Measurements from ENCODE around the gene BCAS2. TPM values are rescaled to one million over a fixed set of nuclear protein-coding genes. Genes with fewer than 3 reads are reported as not detected.

BCAS2 gene
- 10 to 100 TPM; 46.5 to 48.0 TPM for total RNA-seq

- H3K4me3 Mint-ChIP-seq: peak within 1 kb of the TSS; percentile 99
- H3K4me1 Mint-ChIP-seq (ENCODE audit: low read depth): peaks cover 32% of the 10 kb centered on the region
- peak within 1 kb of the TSS; percentile 96 for H3K27ac Mint-ChIP-seq
- peaks cover 24% of the 10 kb centered on the region for H3K36me3 Mint-ChIP-seq (ENCODE audit: low read depth)
- CTCF ChIA-PET: interaction anchor here (0.6 to 1.3 kb wide), 4 partner anchors 70 to 236 kb away, joined by 3 to 5 read pairs (median 4); partner anchors contain the start of gene TRIM33
- no peaks in the 10 kb centered on the region for H3K9me3 Mint-ChIP-seq
- intact Hi-C loops (cut with micrococcal nuclease): loop anchor here (1.0 to 5.0 kb wide), 10 partner anchors 70 to 1189 kb away; partner anchors contain the start of genes CSDE1, DENND2C, MAGI3 and NRAS
- H3K27me3 Mint-ChIP-seq (ENCODE audit: low read depth): no peaks in the 10 kb centered on the region
- peak; percentile 99 for DNase-seq
Observed at GRCh38 chr1:114581335-114582287, at the start of gene BCAS2. Gene BCAS2, minus strand, starts transcription at chr1:114581615. Its CDS starts 24 bp downstream, at chr1:114581591.

- CTCF ChIA-PET: no interaction called here
- H3K4me3 Mint-ChIP-seq: no peak overlapping the region
- no peak overlapping the region for H3K27ac Mint-ChIP-seq
- H3K4me1 Mint-ChIP-seq (ENCODE audit: low read depth): no peaks in the 10 kb centered on the region
- H3K36me3 Mint-ChIP-seq (ENCODE audit: low read depth): no peaks in the 10 kb centered on the region
- no peaks in the 10 kb centered on the region for H3K9me3 Mint-ChIP-seq
- DNase-seq: no peak
- intact Hi-C loops (cut with micrococcal nuclease): no loop called here
- H3K27me3 Mint-ChIP-seq (ENCODE audit: low read depth): peaks cover 10% of the 10 kb centered on the region
Observed at GRCh38 chr1:114627107-114627506, 45.7 kb upstream of the BCAS2 start.

DNA sequence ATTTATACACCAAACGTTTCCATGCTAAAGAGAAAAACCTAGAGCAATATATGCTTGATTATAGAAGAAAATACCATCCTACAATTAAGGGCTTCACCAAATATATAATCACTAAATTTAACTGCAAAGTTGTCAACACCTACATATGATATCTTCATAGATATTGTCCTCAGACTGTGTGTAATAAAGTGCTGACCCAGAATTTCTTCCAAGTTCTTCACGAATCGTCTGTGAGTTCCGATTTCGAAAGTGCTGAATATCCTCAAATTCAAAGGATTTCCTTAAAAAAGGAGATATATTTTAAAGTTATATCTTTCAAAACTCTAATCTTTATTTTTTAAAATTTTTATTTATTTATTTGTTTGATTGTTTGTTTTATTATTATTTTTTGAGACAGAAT is 41.9 kb upstream of the BCAS2 start:
- CTCF ChIA-PET: interaction anchor here (1.0 to 1.1 kb wide), 2 partner anchors 10 to 97 kb away, joined by 4 read pairs; no protein-coding TSS in a partner anchor
- Mint-ChIP-seq H3K36me3 (ENCODE audit: low read depth) (no peaks in the 10 kb centered on the region), H3K27me3 (ENCODE audit: low read depth) (no peaks in the 10 kb centered on the region), H3K4me3 (no peak overlapping the region), H3K4me1 (ENCODE audit: low read depth) (no peaks in the 10 kb centered on the region), H3K9me3 (no peaks in the 10 kb centered on the region), H3K27ac (no peak overlapping the region)
- intact Hi-C loops (cut with micrococcal nuclease): no loop called here
- no peak for DNase-seq

DNA sequence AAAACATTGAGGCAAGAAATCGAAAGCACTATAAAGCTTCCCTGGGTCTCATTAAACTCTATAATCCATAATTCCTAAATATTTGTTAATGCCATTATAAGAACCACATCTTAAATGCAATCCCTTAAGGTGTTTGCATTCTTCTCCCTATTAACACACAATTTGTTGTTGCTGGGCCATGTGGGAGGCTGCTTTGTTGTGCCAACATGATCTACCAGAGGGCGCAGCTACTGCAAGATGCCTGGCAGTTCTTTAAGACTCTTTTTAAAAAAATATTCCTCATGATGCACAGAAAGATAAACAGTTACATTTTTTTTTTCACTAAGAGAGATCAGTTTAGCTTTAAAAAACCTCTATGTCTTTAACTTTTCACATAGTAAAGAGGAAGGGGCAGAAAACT is 39.0 kb upstream of the BCAS2 start:
- no peaks in the 10 kb centered on the region for H3K4me1 Mint-ChIP-seq (ENCODE audit: low read depth)
- DNase-seq: no peak
- no peaks in the 10 kb centered on the region for H3K27me3 Mint-ChIP-seq (ENCODE audit: low read depth)
- H3K4me3 Mint-ChIP-seq: no peak overlapping the region
- H3K9me3 Mint-ChIP-seq: no peaks in the 10 kb centered on the region
- CTCF ChIA-PET: interaction anchor here (0.5 to 0.6 kb wide), 2 partner anchors 18 to 275 kb away, joined by 4 read pairs; no protein-coding TSS in a partner anchor
- peaks cover 2% of the 10 kb centered on the region for H3K36me3 Mint-ChIP-seq (ENCODE audit: low read depth)
- intact Hi-C loops (cut with micrococcal nuclease): no loop called here
- no peak overlapping the region for H3K27ac Mint-ChIP-seq

DNA sequence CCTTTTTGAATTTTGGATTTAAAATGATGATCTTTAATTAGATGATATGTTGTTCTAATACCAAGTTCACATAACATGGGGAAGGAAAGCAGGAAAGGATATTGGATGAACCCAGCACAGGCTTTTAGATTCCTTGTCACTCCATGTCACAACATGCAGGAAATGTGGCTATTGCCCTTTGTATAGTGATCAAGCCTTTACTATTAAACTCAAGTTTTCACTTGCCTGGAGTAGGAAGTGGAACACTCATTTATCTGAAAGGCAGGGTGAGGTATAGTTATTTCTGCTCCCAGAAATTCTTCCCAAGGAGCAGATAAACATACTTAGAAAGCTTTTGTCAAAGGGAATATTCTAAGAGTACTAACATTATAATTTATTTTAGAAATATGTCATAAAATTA is 37.2 kb upstream of the BCAS2 start:
- no peak overlapping the region for H3K27ac Mint-ChIP-seq
- intact Hi-C loops (cut with micrococcal nuclease): no loop called here
- no peak overlapping the region for H3K4me3 Mint-ChIP-seq
- DNase-seq: no peak
- peaks cover 2% of the 10 kb centered on the region for H3K36me3 Mint-ChIP-seq (ENCODE audit: low read depth)
- CTCF ChIA-PET: no interaction called here
- peaks cover 2% of the 10 kb centered on the region for H3K27me3 Mint-ChIP-seq (ENCODE audit: low read depth)
- no peaks in the 10 kb centered on the region for H3K4me1 Mint-ChIP-seq (ENCODE audit: low read depth)
- no peaks in the 10 kb centered on the region for H3K9me3 Mint-ChIP-seq

- no peak for DNase-seq
- intact Hi-C loops (cut with micrococcal nuclease): no loop called here
- CTCF ChIA-PET: no interaction called here
- Mint-ChIP-seq H3K36me3 (ENCODE audit: low read depth) (no peaks in the 10 kb centered on the region), H3K4me1 (ENCODE audit: low read depth) (no peaks in the 10 kb centered on the region), H3K27me3 (ENCODE audit: low read depth) (peaks cover 2% of the 10 kb centered on the region), H3K4me3 (no peak overlapping the region), H3K9me3 (no peaks in the 10 kb centered on the region), H3K27ac (no peak overlapping the region)
Observed at GRCh38 chr1:114610546-114611245, 29.3 kb upstream of the BCAS2 start.

- Mint-ChIP-seq H3K4me1 (ENCODE audit: low read depth) (no peaks in the 10 kb centered on the region), H3K36me3 (ENCODE audit: low read depth) (no peaks in the 10 kb centered on the region), H3K27ac (no peak overlapping the region), H3K27me3 (ENCODE audit: low read depth) (peaks cover 2% of the 10 kb centered on the region), H3K4me3 (no peak overlapping the region), H3K9me3 (no peaks in the 10 kb centered on the region)
- intact Hi-C loops (cut with micrococcal nuclease): no loop called here
- CTCF ChIA-PET: no interaction called here
- no peak for DNase-seq
Observed at GRCh38 chr1:114609826-114610225, 28.4 kb upstream of the BCAS2 start.

- intact Hi-C loops (cut with micrococcal nuclease): no loop called here
- DNase-seq: no peak
- H3K36me3 Mint-ChIP-seq (ENCODE audit: low read depth): no peaks in the 10 kb centered on the region
- no peaks in the 10 kb centered on the region for H3K27me3 Mint-ChIP-seq (ENCODE audit: low read depth)
- no peak overlapping the region for H3K4me3 Mint-ChIP-seq
- no peaks in the 10 kb centered on the region for H3K4me1 Mint-ChIP-seq (ENCODE audit: low read depth)
- H3K27ac Mint-ChIP-seq: no peak overlapping the region
- CTCF ChIA-PET: no interaction called here
- no peaks in the 10 kb centered on the region for H3K9me3 Mint-ChIP-seq
Observed at GRCh38 chr1:114609026-114609425, 27.6 kb upstream of the BCAS2 start.

- Mint-ChIP-seq H3K27ac (no peak overlapping the region), H3K9me3 (no peaks in the 10 kb centered on the region), H3K4me1 (ENCODE audit: low read depth) (no peaks in the 10 kb centered on the region), H3K4me3 (no peak overlapping the region), H3K27me3 (ENCODE audit: low read depth) (no peaks in the 10 kb centered on the region), H3K36me3 (ENCODE audit: low read depth) (no peaks in the 10 kb centered on the region)
- CTCF ChIA-PET: interaction anchor here (0.7 kb wide), 1 partner anchor 176 kb away, joined by 3 read pairs; no protein-coding TSS in a partner anchor
- no peak for DNase-seq
- intact Hi-C loops (cut with micrococcal nuclease): no loop called here
Observed at GRCh38 chr1:114607223-114607622, 25.8 kb upstream of the BCAS2 start.

DNA sequence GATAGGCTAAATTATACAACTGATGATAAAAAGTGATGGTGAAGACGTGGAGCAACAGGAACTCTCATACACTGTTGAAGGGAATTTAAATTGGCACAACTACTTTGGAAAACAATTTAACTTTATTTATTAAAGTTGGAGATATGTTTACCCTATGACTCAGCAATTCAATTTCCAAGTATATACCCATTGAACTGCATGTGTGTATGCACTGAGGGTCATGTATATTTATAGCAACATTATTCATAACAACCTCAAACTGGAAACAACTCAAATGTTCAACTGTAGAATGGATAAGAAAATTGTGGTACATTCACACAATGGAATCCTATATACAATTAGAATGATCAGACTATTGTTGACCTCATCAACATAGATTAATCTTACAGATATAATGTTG is 16.5 kb upstream of the BCAS2 start:
- Mint-ChIP-seq H3K27ac (no peak overlapping the region), H3K36me3 (ENCODE audit: low read depth) (no peaks in the 10 kb centered on the region), H3K9me3 (no peaks in the 10 kb centered on the region), H3K27me3 (ENCODE audit: low read depth) (no peaks in the 10 kb centered on the region), H3K4me1 (ENCODE audit: low read depth) (no peaks in the 10 kb centered on the region), H3K4me3 (no peak overlapping the region)
- intact Hi-C loops (cut with micrococcal nuclease): no loop called here
- CTCF ChIA-PET: no interaction called here
- no peak for DNase-seq

DNA sequence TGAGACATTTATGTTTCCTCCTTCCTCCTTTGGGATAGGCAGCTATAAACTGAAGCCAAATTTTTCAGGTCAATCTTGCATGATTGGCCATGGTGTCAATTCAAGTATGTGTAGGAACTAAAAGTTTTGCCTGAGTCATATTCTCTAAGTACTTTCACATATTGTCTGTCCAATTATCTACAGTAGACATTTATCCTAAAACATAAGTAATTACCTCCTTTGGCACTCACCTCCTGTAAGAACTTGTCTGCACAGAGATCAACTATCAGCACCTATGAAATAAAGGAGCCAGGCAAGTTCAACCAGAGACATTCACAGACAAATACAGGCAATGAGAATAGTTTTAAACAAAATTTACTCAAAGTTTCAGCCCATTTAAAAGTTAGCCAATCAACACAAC is 14.2 kb upstream of the BCAS2 start:
- Mint-ChIP-seq H3K27me3 (ENCODE audit: low read depth) (no peaks in the 10 kb centered on the region), H3K36me3 (ENCODE audit: low read depth) (no peaks in the 10 kb centered on the region), H3K4me1 (ENCODE audit: low read depth) (no peaks in the 10 kb centered on the region), H3K4me3 (no peak overlapping the region), H3K27ac (no peak overlapping the region), H3K9me3 (no peaks in the 10 kb centered on the region)
- CTCF ChIA-PET: no interaction called here
- intact Hi-C loops (cut with micrococcal nuclease): no loop called here
- DNase-seq: no peak

GRCh38 chr1:114594046-114594445 is 12.6 kb upstream of the BCAS2 start:
- H3K36me3 Mint-ChIP-seq (ENCODE audit: low read depth): no peaks in the 10 kb centered on the region
- DNase-seq: no peak
- H3K27ac Mint-ChIP-seq: no peak overlapping the region
- no peaks in the 10 kb centered on the region for H3K9me3 Mint-ChIP-seq
- no peak overlapping the region for H3K4me3 Mint-ChIP-seq
- CTCF ChIA-PET: no interaction called here
- H3K27me3 Mint-ChIP-seq (ENCODE audit: low read depth): no peaks in the 10 kb centered on the region
- H3K4me1 Mint-ChIP-seq (ENCODE audit: low read depth): no peaks in the 10 kb centered on the region
- intact Hi-C loops (cut with micrococcal nuclease): no loop called here
